Esophagus (tissue), 2 donors: ENCODE data around the gene CCDC122. TPM values are rescaled to one million over a fixed set of nuclear protein-coding genes. Genes with fewer than 3 reads are reported as not detected.
A peak's percentile ranks its signal among the peaks of the same experiment; 100 is the strongest.

Experiments
- H3K27ac ChIP-seq, 2 donors: one replicate each; pipeline ENCODE4 v1.5.1; 2013; ENCODE audit warnings: low read depth in 2 of 2, mild to moderate bottlenecking in 2 of 2, inconsistent platforms in 1 of 2, low read length in 1 of 2, moderate library complexity in 1 of 2
- H3K27me3 ChIP-seq, 2 donors: one replicate each; pipeline ENCODE4 v1.6.1; 2013; ENCODE audit warnings: low read length in 2 of 2, control low read depth in 1 of 2, mild to moderate bottlenecking in 1 of 2; ENCODE audit not compliant: insufficient read depth in 2 of 2, control insufficient read depth in 1 of 2
- H3K36me3 ChIP-seq, 2 donors: one replicate each; pipeline ENCODE4 v1.6.1; 2013; ENCODE audit warnings: low read length in 1 of 2; ENCODE audit not compliant: control insufficient read depth in 2 of 2, insufficient read depth in 2 of 2
- H3K4me1 ChIP-seq, 2 donors: one replicate each; pipeline ENCODE4 v1.6.1; 2013; ENCODE audit warnings: low read length in 1 of 2; ENCODE audit not compliant: control insufficient read depth in 2 of 2, insufficient read depth in 2 of 2
- H3K4me3 ChIP-seq, 2 donors: one replicate each; pipeline ENCODE4 v1.5.1; 2013; ENCODE audit warnings: low read length in 2 of 2, mild to moderate bottlenecking in 2 of 2, low read depth in 1 of 2, moderate library complexity in 1 of 2
- H3K9me3 ChIP-seq, 2 donors: one replicate each; pipeline ENCODE4 v1.6.1; 2013; ENCODE audit warnings: mild to moderate bottlenecking in 2 of 2, low read depth in 1 of 2, low read length in 1 of 2, moderate library complexity in 1 of 2; ENCODE audit not compliant: control insufficient read depth in 2 of 2, insufficient read depth in 1 of 2
- WGBS, 2 donors: extraction: QIAGEN DNeasy Blood & Tissue Kit; methylation state at CpG; one replicate each; pipeline ENCODE4 v1.1.7; 2013; 5-methylcytosine and 5-hydroxymethylcytosine counted together
- polyA plus RNA-seq, 2 donors: library from polyadenylated mRNA; stranded (reverse); fragments of 200-250 nt; gene quantifications; one replicate each; pipeline ENCODE4 v1.2.3, GENCODE V29; 2013
- donor health status: healthy with polysubstance abuse.
- donor health status: Bipolar disorder and iron deficiency.

Gene CCDC122
- polyA plus RNA-seq, 2 donors: 2.3 to 4.0 TPM

- Histone ChIP-seq H3K27ac (no peak overlapping the region), H3K4me1 (no peaks in the 10 kb centered on the region), H3K9me3 (no peaks in the 10 kb centered on the region), H3K4me3 (no peak overlapping the region), H3K27me3 (no peaks in the 10 kb centered on the region), H3K36me3 (no peaks in the 10 kb centered on the region)
- 19 to 36% methylated on average over 2 of the region's 2 CpGs for WGBS, 2 donors
Measured at GRCh38 chr13:43908156-43909126, 28.9 kb upstream of the CCDC122 start.

- WGBS, 2 donors: 1 to 2% methylated on average over 3 of the region's 3 CpGs
- no peaks in the 10 kb centered on the region for H3K9me3 ChIP-seq
- H3K4me3 ChIP-seq: no peak overlapping the region
- H3K27me3 ChIP-seq: no peaks in the 10 kb centered on the region
- H3K4me1 ChIP-seq: no peaks in the 10 kb centered on the region
- H3K27ac ChIP-seq: no peak overlapping the region
- H3K36me3 ChIP-seq: no peaks in the 10 kb centered on the region
Measured at GRCh38 chr13:43905435-43906031, 26.0 kb upstream of the CCDC122 start.

GRCh38 chr13:43895940-43896339, 16.4 kb upstream of the CCDC122 start:
- WGBS, 2 donors: 45 to 60% methylated on average over 2 of the region's 2 CpGs
- no peak overlapping the region for H3K4me3 ChIP-seq
- no peak overlapping the region for H3K27ac ChIP-seq
- no peaks in the 10 kb centered on the region for H3K4me1 ChIP-seq
- H3K27me3 ChIP-seq: no peaks in the 10 kb centered on the region
- H3K9me3 ChIP-seq: no peaks in the 10 kb centered on the region
- H3K36me3 ChIP-seq: no peaks in the 10 kb centered on the region

- H3K4me1 ChIP-seq: no peaks in the 10 kb centered on the region
- no peaks in the 10 kb centered on the region for H3K9me3 ChIP-seq
- no peak overlapping the region for H3K27ac ChIP-seq
- no peaks in the 10 kb centered on the region for H3K27me3 ChIP-seq
- H3K36me3 ChIP-seq: no peaks in the 10 kb centered on the region
- H3K4me3 ChIP-seq: no peak overlapping the region
Measured at GRCh38 chr13:43894438-43894837, 14.9 kb upstream of the CCDC122 start.

GRCh38 chr13:43884222-43884621, 4.7 kb upstream of the CCDC122 start:
- Histone ChIP-seq H3K27ac (no peak overlapping the region), H3K36me3 (no peaks in the 10 kb centered on the region), H3K9me3 (no peaks in the 10 kb centered on the region), H3K4me1 (no peaks in the 10 kb centered on the region), H3K4me3 (no peak overlapping the region), H3K27me3 (no peaks in the 10 kb centered on the region)
- 77 to 97% methylated on average over 1 of the region's 1 CpG for WGBS, 2 donors

- Histone ChIP-seq H3K27ac (no peak overlapping the region), H3K9me3 (no peaks in the 10 kb centered on the region), H3K27me3 (no peaks in the 10 kb centered on the region), H3K4me1 (no peaks in the 10 kb centered on the region), H3K4me3 (no peak overlapping the region), H3K36me3 (no peaks in the 10 kb centered on the region)
- 95 to 96% methylated on average over 3 of the region's 3 CpGs for WGBS, 2 donors
Measured at GRCh38 chr13:43883631-43884030, 4.1 kb upstream of the CCDC122 start.

- Histone ChIP-seq H3K9me3 (no peaks in the 10 kb centered on the region), H3K27ac (no peak overlapping the region)
Measured at GRCh38 chr13:43881580-43881979, 2.0 kb upstream of the CCDC122 start.

GRCh38 chr13:43880926-43881325, 1.4 kb upstream of the CCDC122 start:
- H3K27me3 ChIP-seq: no peaks in the 10 kb centered on the region
- H3K4me1 ChIP-seq: no peaks in the 10 kb centered on the region
- no peak overlapping the region for H3K4me3 ChIP-seq
- no peak overlapping the region for H3K27ac ChIP-seq
- no peaks in the 10 kb centered on the region for H3K36me3 ChIP-seq
- H3K9me3 ChIP-seq: no peaks in the 10 kb centered on the region

More at GRCh38 chr13:43881580-43881979, 2.0 kb upstream of the CCDC122 start:
- no peaks in the 10 kb centered on the region for H3K4me1 ChIP-seq
- no peak overlapping the region for H3K4me3 ChIP-seq
- no peaks in the 10 kb centered on the region for H3K27me3 ChIP-seq
- H3K36me3 ChIP-seq: no peaks in the 10 kb centered on the region

- peak overlapping the region; percentile 65 to 98 for H3K4me3 ChIP-seq
- WGBS, 2 donors: 29 to 37% methylated on average over 15 of the region's 15 CpGs
- H3K27me3 ChIP-seq: no peaks in the 10 kb centered on the region
- H3K27ac ChIP-seq: peak overlapping the region; percentile 94 to 99
- no peaks in the 10 kb centered on the region for H3K4me1 ChIP-seq
- H3K9me3 ChIP-seq: no peaks in the 10 kb centered on the region
- H3K36me3 ChIP-seq: no peaks in the 10 kb centered on the region
Measured at GRCh38 chr13:43880214-43880855, 795 bp upstream of the CCDC122 start.
